GM19395 (cell line): ENCODE results near the gene PTP4A1.

Experiments used
- ATAC-seq: cut with Tn5 transposase; IDR thresholded peaks from one replicate; pipeline ENCODE4 v1.9.1; 2021; ENCODE audit warnings: mild to moderate bottlenecking, moderate library complexity; ENCODE audit not compliant: unreplicated experiment

The PTP4A1 gene

DNA sequence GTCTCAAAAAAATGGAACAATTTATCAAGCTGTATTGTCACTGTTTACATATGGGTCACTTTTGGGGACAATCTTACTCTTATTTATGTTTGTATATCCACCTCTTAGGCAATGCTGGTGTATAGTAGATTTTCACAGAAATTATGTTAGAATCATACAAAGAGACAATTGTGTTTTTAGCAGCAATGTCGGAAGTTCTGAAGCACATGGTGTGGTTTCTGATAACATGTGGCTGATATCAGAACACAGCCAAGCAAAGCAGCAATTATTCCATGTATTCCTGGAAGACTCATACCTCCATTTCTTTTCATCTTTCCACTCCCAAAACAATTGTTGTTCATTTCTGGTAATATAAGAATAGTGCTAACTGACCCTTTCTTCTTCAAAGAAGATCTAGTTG lies 17.5 kb upstream of the PTP4A1 start:
- ATAC-seq = no peak

DNA sequence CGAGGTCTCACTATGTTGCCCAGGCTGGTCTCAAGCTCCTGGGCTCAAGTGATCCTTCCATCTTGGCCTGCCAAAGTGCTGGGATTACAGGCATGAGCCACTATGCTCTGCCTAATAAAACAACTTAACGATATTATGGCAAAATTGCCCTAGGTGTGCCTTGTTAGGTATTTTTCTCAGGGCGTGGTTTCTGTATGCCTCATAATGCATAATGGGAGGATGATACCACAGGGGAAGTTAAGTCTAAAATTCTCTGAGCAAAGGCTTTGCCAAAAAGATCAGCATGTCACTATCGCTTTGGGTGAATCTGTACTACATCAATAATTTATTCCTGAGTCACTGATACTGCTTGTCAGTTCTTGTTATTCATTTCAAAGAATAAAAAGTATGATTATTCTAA lies 15.9 kb upstream of the PTP4A1 start:
- ATAC-seq = no peak

DNA sequence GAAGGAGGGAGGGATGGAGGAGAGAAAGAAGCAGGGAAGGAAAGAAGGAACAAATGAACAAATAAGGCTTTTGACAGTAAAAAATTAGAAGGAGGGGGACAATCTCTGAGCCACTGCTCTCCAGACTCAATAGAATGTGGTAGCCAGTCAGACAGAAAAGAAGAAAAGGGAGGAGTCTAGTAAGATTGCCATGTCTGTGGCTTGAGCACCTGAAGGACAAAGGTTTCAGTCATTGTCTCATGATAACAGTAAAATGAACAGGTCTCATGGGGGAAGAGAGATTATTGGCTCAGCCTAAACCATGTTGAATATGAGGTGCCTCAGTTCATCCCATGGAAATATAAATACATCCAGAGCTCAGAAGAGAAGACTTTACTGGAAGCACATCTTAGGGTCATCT lies 14.0 kb upstream of the PTP4A1 start:
- peak; percentile 81 for ATAC-seq

DNA sequence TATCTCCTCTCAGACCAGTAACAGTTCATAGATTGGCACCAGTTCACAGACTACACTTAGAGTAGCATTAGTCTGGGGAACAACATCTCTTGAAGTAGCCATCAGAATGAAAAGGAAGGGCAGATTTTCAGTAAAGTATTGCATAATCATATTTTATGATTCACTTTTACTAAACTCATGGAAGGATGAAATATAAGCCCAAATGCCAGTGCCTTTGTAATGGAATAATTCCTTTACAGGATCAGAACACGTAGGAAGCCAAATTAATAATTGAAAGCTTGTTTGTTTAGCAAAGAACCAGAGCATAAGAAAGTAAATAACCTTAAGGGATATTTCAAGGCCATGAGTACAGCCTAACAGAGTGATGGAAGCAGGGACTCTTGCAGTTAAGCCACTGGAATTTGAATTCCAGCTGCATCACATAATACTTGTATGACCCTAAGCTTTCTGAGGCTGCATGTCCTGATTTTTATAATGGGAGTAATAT lies 11.4 kb upstream of the PTP4A1 start:
- ATAC-seq = no peak

DNA sequence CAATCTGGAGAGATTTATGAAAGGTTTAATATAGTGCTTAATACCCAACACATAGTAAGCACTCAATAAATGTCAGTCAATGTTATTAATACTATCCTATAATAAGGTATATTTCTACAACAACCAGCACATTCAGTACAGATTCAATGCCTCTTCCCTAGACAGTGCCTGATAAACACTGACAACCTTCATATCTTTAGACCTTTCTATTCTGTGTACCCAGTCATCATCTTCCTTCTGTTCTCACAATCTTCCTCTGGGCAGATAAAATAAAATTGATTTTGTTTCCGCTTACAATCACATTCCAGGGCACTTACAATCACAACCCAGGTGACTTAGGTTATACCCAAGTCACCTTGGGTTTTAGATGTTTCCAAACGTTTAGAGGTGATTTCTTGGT lies 11.0 kb upstream of the PTP4A1 start:
- ATAC-seq = no peak

DNA sequence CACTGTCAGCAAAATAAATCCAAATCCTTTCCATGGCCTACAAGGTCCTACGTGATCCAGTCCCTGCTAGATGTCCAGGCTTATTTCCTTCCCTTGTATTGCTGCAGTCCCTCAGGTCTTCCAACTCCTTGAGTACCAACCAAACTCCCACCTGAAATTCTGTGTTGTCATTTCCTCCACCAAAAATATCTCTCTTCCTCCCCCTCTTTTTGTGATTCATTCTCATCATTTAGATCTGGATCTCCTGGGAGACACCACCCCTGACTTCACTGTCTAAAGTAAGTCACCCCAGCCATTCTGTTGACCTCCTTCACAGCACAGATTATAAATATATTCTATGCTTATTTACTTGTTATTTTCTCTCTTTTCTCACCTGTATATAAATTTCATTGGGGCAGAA lies 9.0 kb upstream of the PTP4A1 start:
- no peak for ATAC-seq

DNA sequence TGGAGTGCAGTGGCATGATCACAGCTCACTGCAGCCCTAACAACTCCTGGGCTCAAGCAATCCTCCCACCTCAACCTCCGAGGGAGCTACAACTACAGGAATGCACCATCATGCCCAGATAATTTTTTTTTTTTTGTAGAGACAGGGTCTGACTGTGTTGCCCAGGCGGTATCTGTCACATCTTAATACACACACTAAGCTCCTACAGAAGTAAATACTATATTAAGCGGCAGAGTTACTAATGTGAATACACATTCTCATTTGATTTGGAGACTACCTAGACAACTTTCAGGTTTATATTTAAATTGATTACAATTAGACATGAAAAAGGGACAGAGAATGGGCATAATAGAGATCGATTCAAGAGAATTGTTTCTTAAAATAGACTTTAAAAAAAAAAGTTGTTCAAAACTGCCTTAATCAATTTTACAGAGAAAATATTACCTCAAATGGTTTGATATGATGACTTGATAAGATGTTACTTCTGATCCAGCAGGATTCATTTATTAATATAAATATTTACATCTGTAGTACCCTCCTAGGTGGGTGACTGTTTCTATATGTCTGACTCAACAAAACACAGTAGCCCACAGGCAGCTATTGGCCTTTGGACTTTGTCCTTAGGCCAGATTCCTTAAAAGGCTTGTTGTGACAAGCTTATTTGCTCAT lies 7.1 kb upstream of the PTP4A1 start:
- no peak for ATAC-seq

DNA sequence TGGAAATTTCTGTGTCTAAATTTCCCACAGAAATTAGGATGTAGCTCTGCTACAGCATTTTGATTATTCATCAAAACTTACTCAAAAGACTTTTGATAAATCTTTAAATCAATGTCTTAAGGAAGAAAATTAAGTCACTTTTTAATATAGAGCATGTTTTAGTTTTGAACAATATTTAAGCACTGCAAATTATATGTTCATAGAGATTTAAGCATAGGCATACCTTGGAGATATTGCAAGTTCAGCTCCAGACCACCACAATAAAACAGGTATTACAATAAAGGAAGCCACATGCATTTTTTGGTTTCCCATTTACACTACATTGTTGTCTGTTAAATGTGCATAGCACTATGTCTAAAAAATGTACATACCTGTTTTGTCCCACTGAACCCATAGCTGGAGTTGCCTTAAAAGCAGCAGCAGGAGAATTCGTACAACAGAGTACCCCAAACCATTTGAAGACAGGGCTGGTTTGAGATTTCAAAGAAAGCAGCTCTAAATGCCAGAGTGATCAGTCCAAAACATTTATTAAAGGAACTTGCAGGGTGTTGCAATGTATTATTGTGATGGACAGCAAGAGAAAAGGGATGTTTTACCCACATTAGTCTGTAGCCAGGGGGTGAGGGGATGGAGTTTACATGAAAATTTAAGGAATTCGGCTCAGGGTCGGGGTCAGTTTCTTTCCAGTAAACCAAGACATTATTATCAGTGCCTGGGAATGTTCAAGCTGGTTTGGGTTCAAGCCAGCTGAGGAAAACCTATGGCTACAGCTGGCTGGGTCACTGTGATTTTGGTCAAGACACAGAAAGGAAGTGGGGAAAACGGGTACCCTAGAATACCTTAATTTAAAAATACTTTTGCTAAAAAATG lies 6.3 kb upstream of the PTP4A1 start:
- ATAC-seq = no peak

DNA sequence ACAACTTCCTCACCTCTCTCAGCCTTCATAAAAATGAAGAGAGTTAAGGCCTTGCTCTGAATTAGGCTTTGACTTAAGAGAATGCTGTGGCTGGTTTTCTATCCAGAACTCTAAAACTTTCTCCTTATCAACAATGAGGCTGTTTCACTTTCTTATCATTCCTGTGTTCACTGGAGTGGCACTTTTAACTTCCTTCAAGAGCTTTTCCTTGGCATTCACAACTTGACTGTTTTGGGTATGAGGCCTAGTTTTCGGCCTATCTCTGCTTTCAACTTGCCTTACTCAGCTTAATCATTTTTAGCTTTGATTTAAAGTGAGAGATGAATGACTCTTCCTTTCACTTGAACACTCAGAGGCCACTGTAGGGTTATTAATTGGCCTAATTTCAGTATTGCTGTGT lies 4.3 kb upstream of the PTP4A1 start:
- ATAC-seq = no peak

DNA sequence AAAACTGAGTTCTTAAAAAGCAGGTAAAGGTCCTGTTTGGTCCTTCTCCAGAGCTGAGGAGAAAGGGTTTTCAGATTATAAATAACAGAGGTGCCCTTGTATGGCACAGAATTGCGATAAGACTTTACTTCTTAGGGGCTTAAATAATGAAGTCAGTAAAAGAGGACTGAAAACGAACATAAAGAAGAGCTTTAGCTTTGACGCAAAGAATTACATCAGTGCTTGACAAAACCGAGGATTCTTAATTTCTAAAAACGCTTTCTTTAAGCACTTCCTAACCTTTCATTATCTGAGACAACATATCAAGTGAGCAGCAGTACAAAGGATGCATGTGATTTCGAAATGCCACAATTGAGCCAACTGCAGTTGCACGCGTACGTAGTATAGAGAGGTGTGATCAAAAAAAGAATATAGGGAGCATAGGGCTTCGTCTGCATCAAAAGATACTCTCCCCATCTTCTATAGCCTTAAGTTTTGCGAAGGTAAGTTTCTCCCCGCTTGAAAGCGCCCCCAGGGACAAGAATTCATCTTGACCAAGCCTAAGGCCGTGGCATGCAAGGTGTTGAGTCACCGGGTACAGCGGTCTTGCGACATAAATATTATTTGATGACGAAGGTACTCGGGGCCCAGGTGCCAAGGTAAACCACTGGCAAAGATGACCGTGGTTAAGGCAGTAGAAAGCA lies 778 bp upstream of the PTP4A1 start:
- ATAC-seq = no peak

DNA sequence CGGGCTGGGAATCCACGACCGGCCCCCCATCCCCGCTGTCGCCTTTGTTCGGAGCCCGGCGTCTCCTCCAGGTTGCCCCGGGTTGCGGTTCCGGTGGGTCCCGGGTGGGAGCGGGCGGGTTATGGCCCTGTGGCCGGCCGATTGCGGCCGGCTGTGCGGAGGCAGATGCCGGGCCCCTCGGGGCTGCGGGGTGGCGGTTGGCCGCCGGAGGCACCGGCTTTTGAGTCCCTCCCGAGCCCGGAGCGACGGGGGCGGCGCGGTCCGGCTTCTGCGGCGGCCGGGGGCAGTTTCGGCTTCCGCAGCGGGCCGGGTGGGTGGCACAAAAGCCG lies 431 bp downstream of the PTP4A1 start:
- peak; percentile 4 for ATAC-seq

DNA sequence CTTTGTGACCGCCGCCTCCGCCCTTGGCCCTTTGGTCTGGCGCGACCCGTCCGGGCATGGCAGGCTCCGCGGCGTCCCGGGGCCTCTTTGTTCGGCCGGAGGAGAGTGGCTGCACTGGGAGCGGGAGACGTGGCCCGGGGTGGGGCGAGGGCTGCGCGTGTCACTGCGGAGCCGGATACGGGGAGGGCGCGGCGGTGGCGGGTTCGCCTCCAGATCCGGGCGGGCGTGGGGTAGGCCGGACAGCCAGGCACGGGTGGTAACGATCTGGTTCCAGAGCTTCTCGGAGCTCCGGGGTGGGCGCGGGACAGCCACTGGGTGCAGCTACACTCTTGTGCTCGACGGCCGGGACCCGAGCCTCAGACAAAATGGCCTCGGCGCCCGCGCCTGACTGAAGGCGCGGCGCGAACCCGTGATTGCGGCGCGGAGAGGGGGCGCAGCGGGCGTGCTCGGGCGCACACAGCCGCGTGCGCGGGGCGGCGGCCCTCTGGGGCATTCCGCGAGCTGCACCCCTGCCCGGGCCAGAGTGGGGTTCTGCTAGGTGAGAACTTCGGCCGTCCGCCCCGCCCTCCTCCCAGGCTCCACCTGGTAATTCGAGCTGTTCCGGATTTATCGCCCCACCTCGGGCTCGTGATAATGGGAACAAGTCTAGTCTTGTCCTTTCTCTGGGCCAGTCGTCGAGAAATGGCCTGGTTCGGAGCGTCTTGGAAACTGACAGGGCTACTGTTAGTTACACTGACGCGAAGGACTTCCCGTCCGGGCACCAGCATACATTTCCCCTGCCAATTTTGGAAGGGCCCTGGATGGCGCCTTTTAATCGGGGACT lies 1.0 kb downstream of the PTP4A1 start:
- ATAC-seq = peak; percentile 49

DNA sequence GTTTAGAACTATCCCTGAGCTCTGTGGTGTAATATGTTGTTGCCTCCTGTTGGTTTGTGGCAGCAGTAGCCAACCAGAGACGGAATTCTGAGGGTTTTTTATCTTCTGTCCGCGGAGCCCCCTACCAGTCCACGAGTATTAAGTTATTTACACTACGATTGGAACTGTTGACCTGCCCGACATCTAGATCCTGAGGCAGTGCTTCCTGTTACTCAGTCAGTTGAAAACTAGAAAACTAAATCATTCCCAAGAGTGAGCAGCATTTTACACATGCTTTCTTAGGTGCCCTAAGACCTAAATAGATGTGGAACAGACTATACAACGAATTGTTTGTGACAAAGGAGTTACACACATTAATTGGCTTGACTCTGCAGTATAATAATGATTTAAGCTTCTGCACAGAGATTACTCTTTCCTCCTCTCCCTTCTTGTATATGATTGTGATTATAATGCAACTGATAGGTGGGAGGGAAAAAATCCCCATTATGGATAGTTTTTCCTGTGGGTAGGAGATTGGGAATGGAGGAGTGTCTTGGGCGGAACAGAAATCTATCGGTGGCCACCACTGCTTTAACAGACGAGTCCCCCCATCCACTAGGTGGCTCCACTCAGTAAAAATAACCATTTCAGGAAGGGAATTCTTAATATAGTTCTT lies 1.7 kb downstream of the PTP4A1 start:
- ATAC-seq = no peak

DNA sequence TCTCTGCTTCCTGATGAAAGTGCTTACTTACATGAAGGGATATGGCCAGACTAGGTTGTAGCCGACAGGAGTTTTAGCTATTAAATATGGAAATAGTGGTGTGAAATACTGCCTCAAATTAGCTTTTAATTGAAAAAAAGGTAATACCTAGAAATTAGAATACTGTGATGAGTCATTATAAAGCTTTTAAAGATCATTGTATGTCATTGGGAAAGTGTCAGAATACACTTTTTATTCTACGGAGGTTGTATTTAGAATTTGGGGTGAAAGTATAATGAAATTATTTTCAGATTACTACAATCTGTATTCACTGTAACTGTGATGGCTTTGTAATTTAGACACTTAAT lies 2.2 kb downstream of the PTP4A1 start:
- ATAC-seq = no peak

DNA sequence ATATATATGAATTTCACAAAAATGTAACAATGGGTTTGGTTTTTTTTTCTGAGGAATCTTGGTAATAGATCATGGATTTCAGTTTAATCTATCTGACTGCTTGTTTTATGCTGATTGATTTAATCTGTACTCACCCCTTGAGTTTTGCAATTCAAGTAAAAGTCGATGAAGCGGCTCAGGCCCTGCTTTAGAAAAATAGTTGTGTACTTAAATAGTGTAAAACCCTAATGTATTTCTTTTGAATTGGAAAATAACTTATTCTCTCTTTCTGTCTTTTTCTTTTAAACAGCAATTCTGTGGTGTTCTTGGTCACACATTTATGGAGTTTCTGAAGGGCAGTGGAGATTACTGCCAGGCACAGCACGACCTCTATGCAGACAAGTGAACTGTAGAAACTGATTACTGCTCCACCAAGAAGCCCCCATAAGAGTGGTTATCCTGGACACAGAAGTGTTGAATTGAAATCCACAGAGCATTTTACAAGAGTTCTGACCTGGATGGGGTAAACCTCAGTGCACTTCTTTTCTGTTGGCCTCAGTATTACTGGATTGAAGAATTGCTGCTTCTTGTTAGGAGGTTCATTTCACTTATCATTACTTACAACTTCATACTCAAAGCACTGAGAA lies 4.0 kb downstream of the PTP4A1 start:
- no peak for ATAC-seq

DNA sequence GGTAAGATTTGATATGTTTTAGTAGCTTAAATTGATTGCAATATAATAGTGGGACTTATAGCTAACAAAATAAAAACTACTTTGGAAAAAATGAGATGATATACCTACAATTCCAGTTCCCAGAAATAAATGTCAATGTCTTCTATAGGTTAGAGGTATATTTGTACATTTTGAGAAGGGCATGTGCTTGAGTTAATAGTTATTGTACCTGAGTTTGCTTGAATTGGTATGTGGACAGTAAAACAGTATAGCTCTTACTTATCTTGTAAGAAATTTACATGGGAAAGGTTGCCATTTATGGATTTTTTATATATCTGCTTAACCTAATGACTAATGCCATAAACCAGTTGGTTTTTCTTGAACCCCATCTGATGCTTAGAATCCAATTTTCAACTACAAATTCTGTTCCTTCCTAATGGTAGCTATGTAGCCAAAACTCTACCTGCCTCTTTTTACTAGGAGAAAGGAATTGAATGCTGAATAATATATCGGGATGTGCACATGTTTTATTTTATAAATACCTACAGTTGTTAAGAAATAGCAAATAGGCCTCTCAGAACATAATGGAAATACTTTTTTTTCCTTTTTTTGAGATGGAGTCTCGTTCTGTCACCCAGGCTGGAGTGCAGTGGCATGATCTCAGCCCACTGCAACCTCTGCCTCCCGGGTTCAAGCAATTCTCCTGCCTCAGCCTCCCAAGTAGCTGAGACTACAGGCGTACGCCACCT lies 4.9 kb downstream of the PTP4A1 start:
- no peak for ATAC-seq

DNA sequence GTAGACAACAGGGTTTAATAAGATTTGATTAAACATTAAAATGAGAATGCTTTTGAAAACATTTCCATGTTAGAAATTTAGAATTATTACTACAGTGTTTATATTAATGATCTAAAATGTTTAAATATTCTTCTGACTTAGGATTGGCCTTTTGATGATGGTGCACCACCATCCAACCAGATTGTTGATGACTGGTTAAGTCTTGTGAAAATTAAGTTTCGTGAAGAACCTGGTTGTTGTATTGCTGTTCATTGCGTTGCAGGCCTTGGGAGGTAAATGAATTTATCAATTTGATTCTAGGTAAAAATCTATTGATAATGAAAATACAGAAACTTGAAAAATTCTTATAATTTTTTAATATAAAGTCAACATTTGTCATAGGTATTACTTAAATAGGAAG lies 6.5 kb downstream of the PTP4A1 start:
- ATAC-seq = no peak

DNA sequence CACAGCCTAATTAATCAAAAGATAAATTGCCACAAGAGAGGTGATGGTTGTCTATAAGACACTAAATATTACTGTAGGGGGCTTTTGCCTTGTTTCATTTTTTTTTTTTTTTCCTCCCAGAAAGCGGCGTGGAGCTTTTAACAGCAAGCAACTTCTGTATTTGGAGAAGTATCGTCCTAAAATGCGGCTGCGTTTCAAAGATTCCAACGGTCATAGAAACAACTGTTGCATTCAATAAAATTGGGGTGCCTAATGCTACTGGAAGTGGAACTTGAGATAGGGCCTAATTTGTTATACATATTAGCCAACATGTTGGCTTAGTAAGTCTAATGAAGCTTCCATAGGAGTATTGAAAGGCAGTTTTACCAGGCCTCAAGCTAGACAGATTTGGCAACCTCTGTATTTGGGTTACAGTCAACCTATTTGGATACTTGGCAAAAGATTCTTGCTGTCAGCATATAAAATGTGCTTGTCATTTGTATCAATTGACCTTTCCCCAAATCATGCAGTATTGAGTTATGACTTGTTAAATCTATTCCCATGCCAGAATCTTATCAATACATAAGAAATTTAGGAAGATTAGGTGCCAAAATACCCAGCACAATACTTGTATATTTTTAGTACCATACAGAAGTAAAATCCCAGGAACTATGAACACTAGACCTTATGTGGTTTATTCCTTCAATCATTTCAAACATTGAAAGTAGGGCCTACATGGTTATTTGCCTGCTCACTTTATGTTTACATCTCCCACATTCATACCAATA lies 7.8 kb downstream of the PTP4A1 start:
- no peak for ATAC-seq

DNA sequence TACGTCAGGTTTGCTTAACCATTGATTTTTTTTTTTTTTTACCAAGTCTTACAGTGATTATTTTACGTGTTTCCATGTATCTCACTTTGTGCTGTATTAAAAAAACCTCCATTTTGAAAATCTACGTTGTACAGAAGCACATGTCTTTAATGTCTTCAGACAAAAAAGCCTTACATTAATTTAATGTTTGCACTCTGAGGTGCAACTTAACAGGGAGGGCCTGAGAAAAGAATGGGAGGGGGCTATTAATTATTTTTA lies 8.4 kb downstream of the PTP4A1 start:
- no peak for ATAC-seq
